ENCODE results near the gene PRLH. TPM values are rescaled to one million over a fixed set of nuclear protein-coding genes. Genes with fewer than 3 reads are reported as not detected.

PRLH gene
- polyA plus RNA-seq, 2 of the 4 experiments (the other 2 are of a cell fraction), result not detected

DNA sequence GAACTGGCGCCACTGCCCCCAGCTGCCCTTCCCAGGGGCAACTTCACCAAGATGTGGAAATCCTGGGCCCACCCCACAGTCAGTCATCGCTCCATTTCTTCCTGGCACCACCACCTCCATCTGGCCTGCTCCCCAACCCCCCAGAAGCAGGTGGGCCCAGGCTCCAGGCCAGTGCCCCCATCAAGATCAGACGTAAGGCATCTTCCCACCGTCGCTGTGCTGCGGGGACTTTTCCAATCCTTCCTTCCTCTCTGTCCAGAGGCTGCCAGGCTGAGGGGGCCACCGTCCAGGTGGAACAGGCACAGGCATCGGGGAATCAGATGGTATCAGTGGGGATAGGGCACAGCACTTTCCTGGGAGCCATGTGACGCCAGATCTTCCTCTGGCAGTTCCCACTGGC is 8.1 kb downstream of the PRLH start:
- WGBS (ENCODE audit: missing lambda C conversion rate), result 96% methylated on average over 9 of the region's 9 CpGs
- TF ChIP-seq POLR2AphosphoS2 (conservative IDR thresholded peaks at IDR 0.05; ENCODE audit: low read length) (no peak), ZSCAN20 (CRISPR knock-in tag; IDR thresholded peaks at IDR 0.05) (no peak), HOXB13 (CRISPR knock-in tag; IDR thresholded peaks at IDR 0.05; ENCODE audit: low read depth) (no peak), GATA3 (IDR thresholded peaks at IDR 0.05; ENCODE audit: borderline replicate concordance) (no peak), CBX2 (IDR thresholded peaks at IDR 0.05; ENCODE audit: borderline replicate concordance, low read depth) (no peak)
- ChIA-PET CTCF (interaction anchor here (1.1 to 5.5 kb wide), 8 partner anchors 9 to 453 kb away, joined by 3 to 146 read pairs (median 36); no protein-coding TSS in a partner anchor), POLR2A (no interaction called here)
- no peak overlapping the region for H3K4me2 ChIP-seq
- H3K27ac ChIP-seq, result no peak overlapping the region
- ATAC-seq (no peak), FAIRE-seq (no peak), DNase-seq (ENCODE audit: low read depth in 1 of 2, low spot score in 1 of 2) (no peak)
- no peaks in the 10 kb centered on the region for H3K9me3 ChIP-seq
- no peak overlapping the region for H3K4me3 ChIP-seq
- H3K4me1 ChIP-seq, result peaks cover 10% of the 10 kb centered on the region; the same call in 2 of the 3 replicates

DNA sequence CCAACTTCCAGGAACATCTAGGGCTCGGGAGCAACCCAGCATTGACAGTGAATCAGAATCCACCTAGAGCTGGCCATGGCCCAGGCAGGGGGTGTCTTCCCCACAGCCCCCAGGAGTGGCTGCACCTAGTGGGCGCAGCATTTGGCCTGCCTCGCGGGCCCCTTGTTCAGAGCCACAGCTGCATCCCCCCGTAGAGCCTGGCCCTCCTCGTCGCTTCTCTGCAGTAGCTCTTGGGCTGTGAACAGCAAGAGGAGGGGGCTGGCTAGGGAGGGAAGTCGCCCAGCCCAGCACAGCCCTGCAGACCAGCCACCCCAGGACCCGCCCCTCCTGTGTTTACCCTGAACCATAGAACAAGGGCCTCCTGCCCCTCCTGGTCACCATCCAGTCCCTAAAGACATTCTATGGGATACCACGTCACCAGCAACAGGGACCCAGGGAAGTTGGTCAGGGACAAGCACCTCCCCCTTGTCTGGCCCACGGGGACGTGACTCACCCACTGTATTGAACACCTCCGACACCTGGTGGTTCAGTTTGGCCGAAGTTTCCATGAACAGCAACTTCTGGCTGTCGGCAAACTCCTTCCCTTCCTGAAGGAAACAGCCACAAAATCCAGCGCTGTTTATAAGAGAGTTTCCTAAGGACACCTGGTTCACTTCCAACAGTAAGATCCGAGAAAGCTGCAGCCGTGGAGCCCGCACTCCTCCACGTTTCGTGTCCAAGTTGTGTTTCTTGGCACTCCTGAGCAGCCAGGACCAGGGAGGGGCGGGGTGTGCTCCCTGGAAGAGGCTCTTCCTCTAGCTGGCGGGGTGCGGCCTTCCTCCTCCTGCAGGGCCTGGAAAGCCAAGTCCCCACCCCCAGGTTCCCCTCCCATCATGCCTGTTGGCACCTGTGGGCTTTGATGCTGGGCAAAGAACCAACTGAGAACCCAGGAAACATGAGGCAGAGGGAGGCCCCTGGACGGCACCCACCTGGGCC is 8.8 kb downstream of the PRLH start:
- Histone ChIP-seq H3K9me3 (no peaks in the 10 kb centered on the region), H3K4me1 (peaks cover 10% of the 10 kb centered on the region; the same call in 2 of the 3 replicates), H3K4me2 (no peak overlapping the region), H3K27ac (no peak overlapping the region), H3K4me3 (no peak overlapping the region)
- 81% methylated on average over 18 of the region's 25 CpGs for WGBS (ENCODE audit: missing lambda C conversion rate)
- no peak for ATAC-seq
- POLR2A ChIA-PET, result no interaction called here
- DNase-seq (ENCODE audit: low read depth in 1 of 2, low spot score in 1 of 2), result no peak
- CTCF ChIA-PET, result interaction anchor here (0.7 to 5.5 kb wide), 14 partner anchors 9 to 454 kb away, joined by 3 to 146 read pairs (median 11); no protein-coding TSS in a partner anchor
- TF ChIP-seq HOXA7 (CRISPR knock-in tag; IDR thresholded peaks at IDR 0.05) (no peak), CEBPB (IDR thresholded peaks at IDR 0.05) (no peak), HEYL (CRISPR knock-in tag; IDR thresholded peaks at IDR 0.05) (no peak), CHD2 (IDR thresholded peaks at IDR 0.05; ENCODE audit: low read length, partially characterized antibody) (no peak), ZSCAN20 (CRISPR knock-in tag; IDR thresholded peaks at IDR 0.05) (no peak), SREBF2 (IDR thresholded peaks at IDR 0.05) (no peak), KDM1A (IDR thresholded peaks at IDR 0.05; ENCODE audit: low read depth) (no peak), CBX2 (IDR thresholded peaks at IDR 0.05; ENCODE audit: borderline replicate concordance, low read depth) (no peak), TP53 (CRISPR knock-in tag; IDR thresholded peaks at IDR 0.05) (no peak), POLR2AphosphoS2 (conservative IDR thresholded peaks at IDR 0.05; ENCODE audit: low read length) (no peak), TFCP2L1 (CRISPR knock-in tag; IDR thresholded peaks at IDR 0.05) (no peak), HOXB13 (CRISPR knock-in tag; IDR thresholded peaks at IDR 0.05; ENCODE audit: low read depth) (no peak), POLR2A (IDR thresholded peaks at IDR 0.05; ENCODE audit: low read length) (no peak), SMC3 (IDR thresholded peaks at IDR 0.05) (no peak), EHF (CRISPR knock-in tag; IDR thresholded peaks at IDR 0.05) (no peak), KDM5A (IDR thresholded peaks at IDR 0.05) (no peak), RARB (CRISPR knock-in tag; IDR thresholded peaks at IDR 0.05) (no peak)
- TF ChIP-seq, protein P1, sequence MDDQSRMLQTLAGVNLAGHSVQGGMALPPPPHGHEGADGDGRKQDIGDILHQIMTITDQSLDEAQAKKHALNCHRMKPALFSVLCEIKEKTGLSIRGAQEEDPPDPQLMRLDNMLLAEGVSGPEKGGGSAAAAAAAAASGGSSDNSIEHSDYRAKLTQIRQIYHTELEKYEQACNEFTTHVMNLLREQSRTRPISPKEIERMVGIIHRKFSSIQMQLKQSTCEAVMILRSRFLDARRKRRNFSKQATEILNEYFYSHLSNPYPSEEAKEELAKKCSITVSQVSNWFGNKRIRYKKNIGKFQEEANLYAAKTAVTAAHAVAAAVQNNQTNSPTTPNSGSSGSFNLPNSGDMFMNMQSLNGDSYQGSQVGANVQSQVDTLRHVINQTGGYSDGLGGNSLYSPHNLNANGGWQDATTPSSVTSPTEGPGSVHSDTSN (IDR thresholded peaks at IDR 0.05), result no peak
- TF ChIP-seq, protein P2, sequence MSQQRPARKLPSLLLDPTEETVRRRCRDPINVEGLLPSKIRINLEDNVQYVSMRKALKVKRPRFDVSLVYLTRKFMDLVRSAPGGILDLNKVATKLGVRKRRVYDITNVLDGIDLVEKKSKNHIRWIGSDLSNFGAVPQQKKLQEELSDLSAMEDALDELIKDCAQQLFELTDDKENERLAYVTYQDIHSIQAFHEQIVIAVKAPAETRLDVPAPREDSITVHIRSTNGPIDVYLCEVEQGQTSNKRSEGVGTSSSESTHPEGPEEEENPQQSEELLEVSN (IDR thresholded peaks at IDR 0.05; ENCODE audit: borderline replicate concordance, low read depth), result no peak
- TF ChIP-seq, protein P3, sequence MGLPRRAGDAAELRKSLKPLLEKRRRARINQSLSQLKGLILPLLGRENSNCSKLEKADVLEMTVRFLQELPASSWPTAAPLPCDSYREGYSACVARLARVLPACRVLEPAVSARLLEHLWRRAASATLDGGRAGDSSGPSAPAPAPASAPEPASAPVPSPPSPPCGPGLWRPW (IDR thresholded peaks at IDR 0.05), result no peak
- no peak for FAIRE-seq

Measured in A549 (cell line).